PC-3 (cell line): ENCODE results near the gene DNM2.

ENCODE experiments used
- CTCF ChIP-seq: fragments of 300-600 bp; sonication (generic); conservative IDR thresholded peaks from 2 replicates; pipeline ENCODE4 v1.5.1; 2017; ENCODE audit warnings: antibody characterized with exemption, low read depth, mild to moderate bottlenecking, low read length
- EZH2 ChIP-seq: fragments of 300-600 bp; sonication (generic); IDR thresholded peaks from one replicate; pipeline ENCODE4 v1.6.1; 2017; ENCODE audit warnings: antibody characterized with exemption, mild to moderate bottlenecking, low read length; ENCODE audit not compliant: unreplicated experiment
- EZH2phosphoT487 ChIP-seq: fragments of 300-600 bp; sonication (generic); IDR thresholded peaks from 2 replicates; pipeline ENCODE4 v1.6.1; 2018; ENCODE audit warnings: mild to moderate bottlenecking, antibody characterized with exemption, low read length, borderline replicate concordance

GRCh38 chr19:10780368-10780767, 62.5 kb downstream of the DNM2 start:
- TF ChIP-seq CTCF (no peak), EZH2 (no peak), EZH2phosphoT487 (no peak)
